HG03159 (cell line): ENCODE results near the gene COX14.
"Not testable (repeated sequence)": the region's sequence is repeated elsewhere in the genome, so short reads cannot be mapped to it uniquely, and the experiment has no call there.

Source experiments
- ATAC-seq: cut with Tn5 transposase; IDR thresholded peaks from one replicate; pipeline ENCODE4 v1.9.1; 2021; ENCODE audit warnings: mild to moderate bottlenecking, moderate library complexity; ENCODE audit not compliant: unreplicated experiment

COX14 gene

GRCh38 chr12:50107416-50108268, 4.4 kb upstream of the COX14 start:
- ATAC-seq, result no peak

GRCh38 chr12:50109319-50109718, 2.7 kb upstream of the COX14 start:
- no peak for ATAC-seq

- no peak for ATAC-seq
Observed at GRCh38 chr12:50110127-50110761, 1.8 kb upstream of the COX14 start.

- no peak for ATAC-seq
Observed at GRCh38 chr12:50110762-50111351, 1.2 kb upstream of the COX14 start.

GRCh38 chr12:50111395-50111692, 692 bp upstream of the COX14 start:
- no peak for ATAC-seq

GRCh38 chr12:50112456-50113218, 601 bp downstream of the COX14 start:
- ATAC-seq, result no peak

GRCh38 chr12:50117057-50117622, 5.1 kb downstream of the COX14 start:
- no peak for ATAC-seq

GRCh38 chr12:50119387-50119786, 7.4 kb downstream of the COX14 start:
- ATAC-seq, result no peak

GRCh38 chr12:50120521-50120920, 8.5 kb downstream of the COX14 start:
- ATAC-seq, result no peak

- ATAC-seq, result no peak
Observed at GRCh38 chr12:50120953-50121352, 8.9 kb downstream of the COX14 start.

- ATAC-seq, result no peak
Observed at GRCh38 chr12:50121641-50122040, 9.6 kb downstream of the COX14 start.

- no peak for ATAC-seq
Observed at GRCh38 chr12:50123203-50123602, 11.2 kb downstream of the COX14 start.

- no peak for ATAC-seq
Observed at GRCh38 chr12:50127546-50127945, 15.5 kb downstream of the COX14 start.

GRCh38 chr12:50129290-50129689, 17.3 kb downstream of the COX14 start:
- no peak for ATAC-seq

GRCh38 chr12:50132505-50133135, 20.6 kb downstream of the COX14 start:
- ATAC-seq, result no peak

GRCh38 chr12:50142993-50143392, 31.0 kb downstream of the COX14 start:
- no peak for ATAC-seq

GRCh38 chr12:50145439-50145838, 33.4 kb downstream of the COX14 start:
- ATAC-seq, result no peak

GRCh38 chr12:50147281-50147680, 35.2 kb downstream of the COX14 start:
- ATAC-seq, result no peak

GRCh38 chr12:50148011-50148410, 36.0 kb downstream of the COX14 start:
- not testable (repeated sequence) for ATAC-seq

- ATAC-seq, result no peak
Observed at GRCh38 chr12:50149311-50149710, 37.3 kb downstream of the COX14 start.
